Fibroblast of skin of scalp (primary cell): ENCODE results near the gene ELAVL1.

Source experiments
- DNase-seq: peaks from one replicate; pipeline ENCODE4 v3.0.0-alpha.2; 2013

Gene ELAVL1

DNA sequence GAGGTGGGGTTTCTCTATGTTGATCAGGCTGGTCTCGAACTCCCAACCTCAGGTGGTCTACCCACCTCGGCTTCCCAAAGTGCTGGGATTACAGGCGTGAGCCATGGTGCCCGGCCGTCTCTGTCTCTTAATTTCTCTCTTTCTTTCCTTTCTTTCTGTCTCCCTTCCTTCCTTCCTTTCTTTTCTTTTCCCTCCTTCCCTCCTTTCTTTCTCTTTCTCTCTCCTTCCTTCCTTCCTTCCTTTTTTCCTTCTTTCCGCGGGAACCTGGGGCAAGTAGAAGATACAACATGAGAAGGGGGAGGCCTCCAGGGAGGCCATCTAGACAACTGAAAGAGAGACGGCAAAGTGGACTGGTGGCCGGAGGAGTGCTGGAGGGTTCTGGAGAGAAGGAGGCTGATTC, 15.2 kb upstream of the ELAVL1 start:
- DNase-seq, result no peak

DNA sequence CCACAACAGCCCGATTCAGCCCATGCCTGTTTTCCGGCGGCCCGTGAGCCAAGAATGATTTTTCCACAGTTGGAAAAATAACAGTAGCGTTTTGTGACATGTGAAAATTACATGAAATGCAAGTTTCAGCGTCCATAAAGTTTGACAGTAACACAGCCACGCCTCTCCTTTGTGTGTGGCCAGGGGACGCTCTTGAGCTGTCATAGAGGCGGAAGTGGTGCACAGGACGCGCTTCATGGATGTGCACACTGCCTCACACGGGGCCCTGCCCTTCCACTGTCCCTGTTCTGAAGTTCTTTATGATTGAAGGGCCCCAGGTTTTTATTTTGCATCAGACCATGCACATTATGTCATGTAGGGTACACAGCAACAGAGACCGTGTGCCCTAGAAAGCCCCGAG, 12.4 kb upstream of the ELAVL1 start:
- no peak for DNase-seq

DNA sequence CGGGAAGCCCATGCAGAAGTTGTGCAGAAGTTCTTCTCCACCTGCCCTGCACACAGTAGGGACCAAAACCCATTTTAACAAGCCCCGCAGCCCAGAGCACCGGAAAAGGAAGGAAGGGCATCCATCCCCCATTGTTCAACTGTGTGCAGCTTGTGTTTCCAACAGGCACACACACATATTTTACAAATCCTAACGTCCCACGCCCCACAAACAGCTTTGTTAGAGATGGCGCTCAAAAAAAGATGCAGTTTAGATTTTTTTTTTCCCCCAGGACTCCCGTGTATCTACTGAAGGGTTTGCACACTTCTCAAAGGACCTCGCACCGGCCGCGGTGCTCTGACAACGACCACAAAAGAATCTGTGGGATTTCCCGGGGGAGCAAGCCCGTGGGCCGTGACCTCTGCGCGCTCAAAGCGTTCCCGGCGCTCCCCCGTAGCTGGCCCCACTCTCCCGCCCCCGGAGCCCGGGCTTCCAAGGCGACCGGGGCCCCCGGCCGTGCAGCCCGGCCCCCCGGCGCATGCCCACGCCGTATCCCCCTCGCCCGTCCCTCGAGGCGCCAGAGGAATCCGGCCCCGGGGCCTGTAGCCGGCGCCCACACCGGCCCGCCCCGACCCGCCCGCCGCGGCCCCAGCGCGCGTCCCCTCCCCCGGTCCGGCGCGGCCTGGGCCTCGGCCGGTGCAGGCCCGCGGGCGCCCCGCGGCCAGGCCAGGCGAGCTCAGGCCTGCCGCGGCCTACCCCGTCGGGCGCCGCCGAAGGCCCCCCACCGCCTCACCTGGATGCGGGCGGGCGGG, 523 bp downstream of the ELAVL1 start:
- DNase-seq, result peak; percentile 19

DNA sequence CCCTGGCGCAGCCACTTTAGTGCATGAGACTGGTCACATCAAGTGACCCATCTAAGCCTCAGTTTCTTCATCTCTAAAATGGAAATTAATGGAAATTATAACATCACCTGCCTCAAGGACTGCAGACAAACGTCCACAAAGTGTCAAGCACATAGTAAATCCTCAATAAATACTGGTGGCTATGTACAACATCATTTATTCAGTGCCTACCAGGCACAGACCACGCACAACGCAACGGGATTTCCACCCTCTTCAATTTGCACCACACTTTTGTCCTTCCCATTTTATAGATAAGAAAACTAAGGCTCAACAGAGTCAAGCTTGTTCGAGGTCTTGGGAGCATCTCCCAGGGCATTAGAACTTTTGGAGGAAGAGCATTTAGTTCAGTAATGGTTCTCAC, 1.4 kb downstream of the ELAVL1 start:
- DNase-seq, result no peak

DNA sequence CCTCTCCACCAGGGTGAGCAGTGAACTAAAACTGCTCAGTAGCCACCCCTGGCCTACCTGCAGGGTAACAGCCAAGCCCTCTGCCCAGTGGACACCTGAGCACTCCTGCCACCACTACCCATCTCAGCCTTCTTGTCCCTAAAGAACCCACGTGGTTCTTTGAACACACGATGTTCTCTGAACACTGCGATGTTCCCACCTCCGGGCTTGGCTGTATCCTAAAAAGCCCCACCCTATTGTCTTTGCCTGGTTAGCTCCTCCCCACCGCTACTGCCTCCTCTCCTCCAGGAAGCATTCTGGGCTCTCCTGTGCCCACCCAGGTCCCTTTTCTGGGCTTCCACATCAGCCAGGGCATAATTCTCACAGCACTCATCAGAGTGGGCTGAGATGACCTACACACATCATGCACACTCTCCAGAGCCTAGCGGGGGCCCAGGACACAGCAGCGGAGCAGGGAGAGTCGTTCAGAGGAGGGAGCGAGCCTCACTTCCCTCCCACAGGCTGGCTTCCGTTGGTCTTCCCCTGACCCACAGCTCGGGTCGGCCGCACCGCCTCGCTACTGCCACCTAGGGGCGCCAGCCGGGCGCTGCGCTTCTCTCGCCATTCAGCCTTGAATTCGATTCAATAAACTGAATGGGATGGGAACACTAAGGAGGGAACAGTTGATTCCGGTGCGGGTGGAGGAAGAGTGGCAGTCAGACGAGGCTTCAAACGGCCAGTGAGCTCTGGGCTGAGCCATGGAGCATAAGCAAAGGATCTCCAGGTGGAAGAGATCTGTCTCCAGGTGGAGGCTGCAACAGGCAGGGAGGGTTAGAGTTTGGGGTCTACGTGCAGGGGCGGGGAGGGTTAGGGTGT, 3.2 kb downstream of the ELAVL1 start:
- peak; percentile 71 for DNase-seq

DNA sequence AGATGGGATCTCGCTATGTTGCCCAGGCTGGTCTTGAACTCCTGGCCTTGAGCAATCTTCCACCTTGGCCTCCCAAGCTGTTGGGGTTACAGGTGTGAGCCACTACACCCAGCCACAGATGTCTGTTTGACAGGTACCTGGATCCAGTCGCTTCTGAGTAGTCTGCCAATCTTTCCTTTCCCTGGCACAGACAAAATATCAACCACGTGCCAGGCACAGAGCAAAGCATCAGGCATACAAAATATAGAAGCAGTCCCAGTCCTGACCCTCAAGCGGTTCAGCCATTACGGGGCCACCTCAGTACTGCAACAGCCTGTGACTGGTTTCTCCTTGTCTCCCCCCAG, 3.8 kb downstream of the ELAVL1 start:
- no peak for DNase-seq

DNA sequence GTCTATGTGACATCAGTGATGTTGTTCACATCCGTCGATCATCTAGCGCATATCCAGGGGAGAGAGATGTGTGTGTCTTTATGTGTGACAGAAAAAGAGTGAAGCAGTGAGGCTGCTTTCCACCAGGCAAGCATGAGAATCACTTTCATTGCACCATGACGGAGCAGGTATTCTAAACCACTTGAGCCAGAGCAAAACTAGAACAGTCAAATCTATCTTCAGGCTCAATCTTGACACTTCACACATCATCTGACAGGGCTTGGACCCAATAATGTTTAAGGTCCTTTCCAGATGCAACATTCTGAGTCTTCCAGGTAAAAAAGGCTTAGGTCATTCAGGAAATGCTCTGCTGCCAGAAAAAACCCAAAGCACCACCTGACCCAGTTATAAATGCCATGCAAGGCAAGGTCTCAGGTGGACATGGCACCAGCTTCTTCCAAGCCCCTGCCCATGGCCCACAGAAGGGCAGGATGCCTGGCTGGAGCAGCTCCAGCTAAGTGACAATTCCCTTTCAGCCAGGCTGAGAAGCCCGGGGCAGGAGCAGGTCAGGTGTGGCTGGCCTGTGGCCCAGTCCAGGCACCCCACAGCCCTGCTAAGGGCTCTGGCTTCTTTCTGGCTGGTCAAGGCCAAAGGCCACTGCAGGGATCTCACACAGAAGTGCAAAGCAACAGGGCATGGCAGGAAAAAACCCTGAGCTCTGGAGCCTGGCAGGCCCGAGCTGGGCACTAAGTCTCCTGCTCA, 5.0 kb downstream of the ELAVL1 start:
- DNase-seq, result no peak

DNA sequence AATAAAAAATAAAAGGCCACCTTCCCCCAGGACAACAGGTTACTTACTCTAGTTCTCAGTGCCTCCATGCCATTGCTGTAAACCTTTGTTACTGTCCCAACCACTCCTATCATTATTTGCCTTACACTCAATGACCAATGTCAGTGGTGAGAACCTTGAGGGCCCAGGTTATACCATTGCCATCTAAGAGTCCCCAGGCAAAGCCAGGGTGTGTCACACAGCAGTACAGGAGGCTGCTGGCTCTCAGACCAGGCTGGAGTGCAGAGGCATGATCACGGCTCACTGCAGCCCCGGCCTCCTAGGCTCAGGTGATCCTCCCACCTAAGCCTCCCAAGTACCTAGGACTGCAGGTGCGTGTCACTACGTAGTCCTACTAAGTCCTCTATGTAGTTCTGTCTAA, 6.1 kb downstream of the ELAVL1 start:
- no peak for DNase-seq

DNA sequence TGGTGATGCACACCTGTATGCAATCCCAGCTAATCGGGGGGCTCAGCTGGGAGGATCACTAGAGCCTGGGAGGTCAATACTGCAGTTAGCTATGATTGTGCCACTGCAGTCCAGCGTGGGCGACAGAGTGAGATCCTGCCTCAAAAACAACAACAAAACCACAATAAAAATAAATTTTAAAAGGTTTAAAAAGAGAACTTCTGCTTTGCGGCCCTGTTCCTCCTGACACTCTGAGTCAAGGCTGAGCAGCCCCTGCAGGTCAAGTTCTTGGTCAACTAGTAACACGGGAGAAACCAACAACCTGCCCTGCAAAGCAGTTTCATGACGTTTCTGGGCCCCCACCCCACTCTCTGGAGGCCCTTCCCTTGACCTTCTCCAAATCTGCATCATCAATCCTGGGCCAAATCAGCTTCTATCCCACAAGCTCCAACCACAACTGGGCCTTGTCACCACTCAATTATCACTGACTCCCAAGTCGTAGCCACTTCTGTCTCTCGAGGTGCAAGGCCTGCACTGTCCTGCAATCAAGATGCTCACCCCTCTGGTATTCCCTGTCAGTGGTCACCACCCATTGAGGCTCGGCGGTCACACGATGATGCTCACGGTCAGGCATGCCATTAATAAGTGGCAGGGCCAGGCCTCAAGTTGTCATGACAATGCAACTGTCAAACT, 7.5 kb downstream of the ELAVL1 start:
- DNase-seq, result no peak

DNA sequence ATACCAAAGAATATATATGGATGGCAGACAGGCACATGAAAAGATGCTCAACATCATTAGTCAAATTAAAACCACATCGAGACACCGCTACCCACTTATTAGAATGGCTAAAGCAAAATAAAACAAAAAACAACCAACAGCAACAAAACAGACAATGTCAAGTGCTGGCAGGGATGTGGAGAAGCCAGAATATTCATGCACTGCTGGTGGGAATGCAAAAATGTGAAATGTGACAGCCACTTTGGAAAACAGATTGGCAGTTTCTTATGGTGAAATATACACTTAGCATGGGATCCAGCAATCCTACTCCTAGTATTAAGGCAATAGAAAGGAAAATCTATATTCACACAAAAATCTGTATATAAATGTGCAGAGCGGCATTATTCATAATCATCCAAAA, 8.6 kb downstream of the ELAVL1 start:
- DNase-seq, result no peak

DNA sequence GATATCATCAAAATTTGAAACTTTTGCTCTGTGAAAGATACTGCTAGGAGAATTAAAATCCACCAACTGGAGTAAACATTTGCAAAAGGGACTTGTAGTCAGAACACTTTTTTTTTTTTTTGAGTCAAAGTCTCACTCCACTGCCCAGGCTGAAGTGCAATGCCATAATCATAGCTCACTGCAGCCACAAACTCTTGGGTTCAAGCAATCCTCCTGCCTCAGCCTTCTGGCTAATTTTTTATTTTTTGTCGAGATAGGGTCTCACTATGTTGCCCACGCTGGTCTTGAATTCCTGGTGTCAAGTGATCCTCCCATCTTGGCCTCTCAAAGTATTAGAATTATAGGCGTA, 9.7 kb downstream of the ELAVL1 start:
- no peak for DNase-seq

DNA sequence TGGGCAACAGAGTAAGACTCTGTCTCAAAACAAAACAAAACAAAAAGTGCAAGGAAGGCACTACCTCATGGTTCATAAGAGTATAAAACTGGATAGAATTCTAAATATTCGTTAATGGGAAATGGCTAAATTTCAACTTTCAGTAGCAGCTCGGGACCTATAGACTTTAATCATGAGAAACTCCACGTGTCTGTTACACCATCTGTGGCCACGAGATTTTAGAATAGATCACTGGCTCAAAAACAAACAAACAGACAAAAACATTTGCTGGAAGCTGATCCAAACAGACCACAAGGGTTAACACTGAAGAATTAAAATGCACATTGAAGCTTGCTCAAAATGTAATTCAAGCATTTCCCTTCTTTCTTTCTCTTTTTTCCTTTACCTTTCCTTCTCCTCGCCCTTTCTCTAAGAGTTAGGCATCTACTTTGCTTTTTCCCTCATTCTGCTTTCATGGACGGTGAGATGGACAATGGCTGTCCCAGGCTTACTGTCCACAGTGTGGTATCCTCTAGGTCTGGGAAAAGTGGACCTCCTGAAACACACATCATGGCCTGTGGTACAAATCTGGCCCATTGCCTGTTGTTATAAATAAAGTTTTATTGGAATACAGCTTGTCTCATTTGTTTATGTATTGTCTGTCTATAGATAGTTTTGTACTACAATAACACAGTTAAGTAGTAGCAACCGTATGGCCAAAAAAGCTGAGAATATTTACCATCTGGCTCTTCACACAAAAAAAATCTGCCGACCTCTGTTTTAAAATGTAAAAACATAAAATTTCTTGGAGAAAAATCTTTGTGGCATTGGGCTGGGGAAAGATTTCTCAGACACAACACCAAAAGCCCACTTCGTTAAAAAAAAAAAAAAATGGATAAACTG, 10.3 kb downstream of the ELAVL1 start:
- DNase-seq, result no peak

DNA sequence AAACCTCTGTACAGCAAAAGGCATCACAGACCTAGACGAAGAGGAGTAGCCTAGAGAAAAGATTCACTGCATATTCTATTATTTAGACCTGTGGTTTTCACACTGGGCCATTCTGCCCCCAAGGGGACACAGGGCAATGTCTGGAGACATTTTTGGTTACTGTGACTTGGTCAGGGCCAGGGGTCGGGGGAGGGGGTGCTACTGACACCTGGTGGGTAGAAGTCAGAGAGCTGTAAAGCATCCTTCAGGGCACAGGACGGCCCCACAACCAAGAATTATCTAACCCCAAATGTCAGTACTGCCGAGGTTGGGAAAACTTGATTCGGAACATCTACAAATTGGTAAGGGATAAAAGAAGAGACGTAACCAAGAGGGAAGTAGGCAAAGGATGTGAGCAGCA, 11.3 kb downstream of the ELAVL1 start:
- DNase-seq, result no peak

DNA sequence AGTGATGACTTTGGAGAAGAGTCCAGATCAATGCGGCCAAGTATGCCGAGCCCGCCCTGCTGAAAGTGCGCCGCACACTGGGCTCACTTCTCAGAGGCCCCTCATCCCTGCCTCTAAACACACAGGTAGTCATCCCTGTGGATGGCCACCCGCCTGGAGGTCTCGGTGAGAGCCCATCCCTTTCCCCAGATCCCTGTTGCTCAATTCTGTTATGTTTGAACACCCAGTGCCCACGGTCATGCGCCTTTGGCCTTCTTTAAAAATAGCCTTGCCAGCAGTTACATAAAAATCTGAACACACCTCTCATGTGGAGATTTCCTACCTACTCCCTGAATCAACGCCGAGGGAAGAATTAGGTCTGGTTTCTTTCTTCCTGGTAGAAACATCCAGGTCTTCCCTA, 11.9 kb downstream of the ELAVL1 start:
- no peak for DNase-seq

DNA sequence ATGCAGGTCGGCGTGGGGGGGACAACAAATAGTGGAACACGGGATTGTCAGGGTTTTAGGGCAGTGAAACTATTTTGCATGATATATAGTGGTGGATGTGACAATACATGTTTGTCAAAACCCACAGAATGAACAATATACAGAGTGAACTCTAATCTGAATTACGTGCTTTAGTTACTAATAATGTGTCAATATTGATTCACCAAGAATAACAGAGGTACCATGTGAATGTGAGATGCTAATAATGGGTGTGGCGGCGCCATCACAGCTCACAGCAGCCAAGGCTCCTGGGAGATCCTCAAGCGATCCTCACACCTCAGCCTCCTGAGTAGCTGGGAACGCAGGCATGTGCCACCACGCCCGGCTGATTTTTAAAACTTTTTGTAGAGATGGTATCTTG, 12.9 kb downstream of the ELAVL1 start:
- DNase-seq, result no peak

DNA sequence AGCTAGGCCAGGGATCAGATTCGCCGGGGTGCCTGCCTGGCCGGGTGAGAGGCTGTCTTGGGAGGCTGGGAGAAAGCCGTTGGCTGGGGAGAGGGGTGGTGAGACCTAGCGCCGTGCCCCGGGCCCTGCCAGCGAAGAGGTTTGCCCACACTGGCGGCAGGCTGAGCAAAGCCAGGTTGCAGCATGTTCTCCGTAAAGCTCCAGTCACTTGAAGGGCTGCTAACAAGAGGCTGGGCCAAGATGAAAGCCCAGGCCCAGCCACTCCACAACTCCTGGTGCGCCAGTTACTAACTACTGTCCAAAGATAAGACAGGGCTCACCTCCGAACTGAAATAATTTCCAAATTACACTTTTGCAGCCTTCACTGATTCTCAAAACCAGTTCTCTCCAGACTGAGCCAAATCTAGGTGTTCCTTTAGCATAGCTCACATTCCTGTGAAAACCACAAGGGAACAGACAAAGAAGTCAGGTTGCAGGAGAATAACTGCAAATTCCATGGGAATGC, 16.3 kb downstream of the ELAVL1 start:
- DNase-seq, result no peak

DNA sequence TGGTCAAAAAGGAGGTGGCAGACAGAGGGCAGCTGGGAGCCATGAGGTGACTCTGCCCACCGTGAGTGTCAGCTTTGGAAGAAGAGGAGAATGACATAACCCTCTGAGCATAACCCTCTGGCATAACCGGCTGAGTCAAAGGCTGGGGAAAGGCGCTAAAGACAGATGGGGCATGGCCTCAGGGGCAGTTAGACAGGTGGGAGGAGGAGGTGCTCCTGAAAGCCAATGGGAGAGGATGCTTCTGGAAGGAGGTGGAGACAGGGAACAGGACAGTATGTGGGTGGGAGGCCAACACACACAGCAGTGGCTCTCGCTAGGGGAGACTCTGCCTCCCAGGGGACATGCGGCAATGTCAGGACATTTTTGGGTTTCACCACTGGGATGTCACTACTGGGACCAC, 17.1 kb downstream of the ELAVL1 start:
- no peak for DNase-seq

DNA sequence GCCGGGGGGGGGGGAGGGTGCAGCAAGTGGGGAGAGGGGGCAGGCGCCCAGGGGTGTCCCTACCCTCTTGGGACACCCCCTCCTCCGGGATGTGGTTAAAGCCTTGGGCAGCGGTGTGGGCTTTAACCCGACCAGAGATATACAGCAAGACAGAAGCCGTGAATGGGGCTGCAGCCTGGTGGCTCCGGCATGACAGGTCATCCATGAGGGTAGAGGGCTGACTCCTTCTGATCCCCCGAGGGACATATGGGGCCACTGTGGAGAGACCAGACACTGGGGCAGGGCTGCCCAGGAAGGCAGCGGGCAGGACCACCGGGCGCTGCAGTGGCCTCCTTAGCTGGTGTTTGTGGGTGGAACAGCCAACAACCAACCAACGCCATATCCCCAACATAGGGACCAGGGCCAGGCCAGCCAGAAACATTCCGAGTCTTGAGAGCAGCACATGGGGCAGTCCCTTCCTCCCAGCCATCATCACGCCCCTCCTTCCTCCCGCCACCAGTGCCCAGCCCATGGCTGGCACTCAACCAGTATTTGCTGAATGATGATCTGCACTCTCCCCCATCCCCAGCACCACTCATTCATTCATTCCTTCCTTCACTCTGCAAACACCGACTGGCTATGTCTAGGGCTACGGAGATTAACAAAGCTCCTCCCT, 18.2 kb downstream of the ELAVL1 start:
- DNase-seq, result no peak

DNA sequence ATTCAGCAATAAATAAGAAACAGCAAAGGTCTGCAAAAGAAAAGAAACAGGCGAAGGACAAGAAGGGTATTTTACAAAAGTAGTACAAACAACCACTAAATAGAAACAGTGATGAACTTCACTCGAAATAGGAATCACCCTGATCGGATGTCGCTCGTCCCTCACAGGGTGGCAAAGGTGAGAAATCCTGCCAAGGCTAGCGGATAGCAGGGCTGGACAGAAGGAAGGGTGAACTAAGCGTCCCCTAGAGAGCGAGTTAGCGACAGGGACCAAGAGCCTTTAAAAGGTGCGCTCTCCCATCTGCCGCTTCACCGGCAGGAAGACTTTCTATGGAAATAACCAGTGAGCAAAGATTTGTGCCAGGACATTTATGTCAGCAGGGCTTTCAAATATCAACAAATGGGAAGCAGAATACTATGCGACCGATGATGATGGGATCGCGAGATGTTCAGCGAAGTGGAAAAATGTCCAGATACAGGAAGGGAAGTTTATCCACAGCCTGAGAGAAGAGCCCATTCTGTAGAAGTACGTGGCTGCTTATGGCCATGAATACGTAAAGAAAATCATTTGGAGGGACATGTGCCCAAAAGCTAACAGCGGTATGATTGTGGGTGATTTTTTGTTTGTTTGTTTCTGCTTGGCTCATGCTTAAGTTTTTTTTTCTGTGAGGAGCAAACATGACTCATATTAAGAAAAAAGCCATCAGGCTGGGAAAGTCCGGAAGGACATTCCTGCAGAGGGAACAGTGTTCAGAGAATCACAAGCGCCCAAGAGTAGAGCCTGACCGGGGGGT, 18.9 kb downstream of the ELAVL1 start:
- peak; percentile 38 for DNase-seq

DNA sequence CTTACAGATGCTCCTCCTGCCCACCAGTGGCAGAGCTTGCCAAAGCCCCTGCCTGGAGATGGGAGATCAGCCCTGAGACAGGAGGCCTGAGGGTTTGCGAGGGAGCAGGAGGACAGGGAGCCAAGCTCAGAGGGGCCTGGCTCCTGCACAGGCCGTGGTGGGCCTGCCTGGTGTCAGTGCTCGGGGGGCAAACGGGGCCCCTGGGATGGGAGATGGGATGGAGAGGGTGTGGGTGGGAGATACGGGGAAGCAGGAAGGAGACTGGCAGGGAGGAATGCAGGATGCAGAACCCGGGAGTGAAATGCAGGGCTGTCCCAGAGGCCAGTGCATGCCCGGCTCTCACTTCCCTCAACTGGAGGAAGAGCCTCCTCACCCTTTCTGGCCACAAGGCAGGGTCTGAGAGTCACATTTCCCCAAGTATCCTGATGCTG, 19.9 kb downstream of the ELAVL1 start:
- no peak for DNase-seq
